D721Med (cell line): Measurements from ENCODE around the gene PDHB.
A peak's percentile ranks its signal among the peaks of the same experiment; 100 is the strongest.
"Not testable (repeated sequence)": the region's sequence is repeated elsewhere in the genome, so short reads cannot be mapped to it uniquely, and the experiment has no call there.

Experiments used
- DNase-seq: peaks from one replicate; pipeline ENCODE4 v3.0.0; 2011; ENCODE audit warnings: low spot score; ENCODE audit not compliant: insufficient read length
- FAIRE-seq: peaks from 2 replicates; lab custom pipeline; 2011; peaks lifted over from hg19 to GRCh38; lab: Jason Lieb, UNC
- TF ChIP-seq, protein P1 (sequence below): IDR thresholded peaks from 2 replicates; pipeline ENCODE4 v1.5.1; 2012; ENCODE audit warnings: mild to moderate bottlenecking, control low read depth; ENCODE audit not compliant: insufficient read depth; ENCODE audit errors: missing control alignments

PDHB gene

DNA sequence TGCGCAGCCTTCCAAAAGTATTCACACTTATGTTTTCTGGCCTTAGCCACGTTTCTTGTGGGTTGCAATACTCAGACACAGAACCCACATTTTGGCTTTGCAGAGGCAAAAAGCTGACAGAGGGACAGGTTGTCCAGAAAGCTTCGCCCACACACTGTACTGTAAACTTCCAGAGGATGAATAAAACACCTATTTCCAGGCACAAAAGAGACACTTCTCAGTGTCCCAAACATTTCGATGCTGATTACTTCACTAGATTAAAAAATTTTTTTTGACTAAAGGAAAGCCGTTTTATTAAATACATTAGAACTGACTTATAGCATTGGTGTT is 30.3 kb upstream of the PDHB start:
- FAIRE-seq, result no peak
- TF ChIP-seq, protein P1, sequence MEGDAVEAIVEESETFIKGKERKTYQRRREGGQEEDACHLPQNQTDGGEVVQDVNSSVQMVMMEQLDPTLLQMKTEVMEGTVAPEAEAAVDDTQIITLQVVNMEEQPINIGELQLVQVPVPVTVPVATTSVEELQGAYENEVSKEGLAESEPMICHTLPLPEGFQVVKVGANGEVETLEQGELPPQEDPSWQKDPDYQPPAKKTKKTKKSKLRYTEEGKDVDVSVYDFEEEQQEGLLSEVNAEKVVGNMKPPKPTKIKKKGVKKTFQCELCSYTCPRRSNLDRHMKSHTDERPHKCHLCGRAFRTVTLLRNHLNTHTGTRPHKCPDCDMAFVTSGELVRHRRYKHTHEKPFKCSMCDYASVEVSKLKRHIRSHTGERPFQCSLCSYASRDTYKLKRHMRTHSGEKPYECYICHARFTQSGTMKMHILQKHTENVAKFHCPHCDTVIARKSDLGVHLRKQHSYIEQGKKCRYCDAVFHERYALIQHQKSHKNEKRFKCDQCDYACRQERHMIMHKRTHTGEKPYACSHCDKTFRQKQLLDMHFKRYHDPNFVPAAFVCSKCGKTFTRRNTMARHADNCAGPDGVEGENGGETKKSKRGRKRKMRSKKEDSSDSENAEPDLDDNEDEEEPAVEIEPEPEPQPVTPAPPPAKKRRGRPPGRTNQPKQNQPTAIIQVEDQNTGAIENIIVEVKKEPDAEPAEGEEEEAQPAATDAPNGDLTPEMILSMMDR, result no peak
- DNase-seq, result no peak

DNA sequence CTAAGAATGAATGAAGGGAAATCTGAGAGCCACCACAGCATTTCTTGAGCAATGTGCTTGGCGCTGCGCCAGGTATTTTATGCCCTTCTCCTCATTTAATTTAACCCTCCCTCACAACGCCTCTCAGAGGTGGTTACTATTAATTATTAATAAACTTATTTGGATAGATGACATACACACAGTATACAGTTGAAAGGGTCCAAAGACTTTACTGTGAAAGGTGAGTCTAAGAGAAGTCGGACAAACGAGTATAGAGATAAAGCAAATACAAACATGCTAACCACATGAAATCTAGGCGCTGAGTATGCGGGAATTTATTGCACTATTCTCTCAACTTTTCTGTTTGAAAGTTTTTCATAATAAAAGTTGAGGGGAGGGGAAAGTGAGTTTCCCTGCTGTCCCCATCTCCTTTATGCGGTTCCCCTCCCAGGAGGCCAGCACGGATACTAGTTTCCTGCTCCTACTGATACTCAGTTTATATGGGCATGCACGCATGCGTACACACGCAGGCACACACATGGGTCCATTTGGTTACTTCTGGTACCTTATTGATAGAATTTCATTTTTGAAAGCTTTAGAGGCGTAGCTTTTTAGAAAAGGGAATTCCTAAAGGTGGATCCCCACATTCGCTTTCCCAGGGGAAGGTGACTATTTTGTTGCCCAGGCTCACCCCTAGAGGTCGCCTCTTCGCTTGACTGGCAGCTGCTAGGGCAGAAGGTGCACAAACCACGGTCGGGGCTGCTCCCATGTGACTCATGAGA is 29.7 kb upstream of the PDHB start:
- FAIRE-seq (no peak), DNase-seq (peak; percentile 59)
- TF ChIP-seq, protein P1, result peak; percentile 73

DNA sequence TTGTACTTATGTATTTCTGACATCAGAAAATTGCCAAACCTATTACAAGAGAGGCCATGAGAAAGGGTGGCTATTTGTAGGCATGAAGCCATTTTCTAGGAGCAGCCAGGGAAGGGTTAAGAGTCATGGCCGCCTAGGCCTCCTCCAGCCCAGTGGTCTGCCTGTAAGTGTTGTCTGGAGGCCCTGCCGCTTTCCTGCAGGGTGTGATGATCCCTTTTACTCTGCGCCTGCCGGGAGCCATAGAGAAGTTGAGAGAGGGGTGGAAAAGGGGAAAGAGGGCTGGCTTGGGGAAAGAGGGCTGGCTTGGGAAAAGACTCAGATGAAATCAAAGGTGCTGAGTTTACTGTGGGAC is 29.2 kb upstream of the PDHB start:
- TF ChIP-seq, protein P1, result no peak
- DNase-seq, result no peak
- no peak for FAIRE-seq

DNA sequence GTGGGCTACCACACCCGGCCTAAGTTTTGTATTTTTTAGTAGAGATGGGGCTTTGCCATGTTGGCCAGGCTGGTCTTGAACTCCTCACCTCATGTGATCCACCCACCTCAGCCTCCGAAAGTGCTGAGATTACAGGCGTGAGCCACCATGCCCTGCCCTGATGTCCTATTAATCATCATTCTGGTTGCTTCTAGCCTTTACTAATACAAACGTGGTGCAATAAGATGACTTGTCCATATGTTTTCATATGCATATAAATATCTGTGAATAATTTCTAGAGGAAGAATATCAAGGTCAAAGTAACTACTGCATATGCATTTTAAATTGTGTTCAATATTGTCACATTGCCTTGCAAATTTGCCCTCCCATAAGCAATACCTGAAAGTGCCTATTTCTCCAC is 25.5 kb upstream of the PDHB start:
- no peak for FAIRE-seq
- DNase-seq, result no peak
- TF ChIP-seq, protein P1, result no peak

DNA sequence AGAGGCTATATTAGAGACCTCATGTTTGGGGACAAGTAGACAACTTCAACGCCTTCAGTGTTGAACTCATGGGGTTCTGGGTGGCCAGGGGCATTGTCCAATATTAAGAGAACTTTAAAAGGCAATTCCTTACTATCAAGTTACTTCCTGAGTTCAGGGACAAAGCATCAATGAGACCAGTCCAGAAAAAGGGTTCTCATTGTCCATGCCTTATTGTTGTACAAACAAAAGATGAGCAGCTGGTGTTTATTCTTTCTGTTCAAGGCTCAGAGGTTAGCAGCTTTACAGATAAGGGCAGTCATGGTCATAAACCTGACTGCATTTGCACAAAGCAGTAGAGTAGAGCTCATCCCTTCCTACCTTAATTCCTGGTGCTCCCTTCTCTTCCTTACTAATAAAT is 18.5 kb upstream of the PDHB start:
- DNase-seq, result no peak

DNA sequence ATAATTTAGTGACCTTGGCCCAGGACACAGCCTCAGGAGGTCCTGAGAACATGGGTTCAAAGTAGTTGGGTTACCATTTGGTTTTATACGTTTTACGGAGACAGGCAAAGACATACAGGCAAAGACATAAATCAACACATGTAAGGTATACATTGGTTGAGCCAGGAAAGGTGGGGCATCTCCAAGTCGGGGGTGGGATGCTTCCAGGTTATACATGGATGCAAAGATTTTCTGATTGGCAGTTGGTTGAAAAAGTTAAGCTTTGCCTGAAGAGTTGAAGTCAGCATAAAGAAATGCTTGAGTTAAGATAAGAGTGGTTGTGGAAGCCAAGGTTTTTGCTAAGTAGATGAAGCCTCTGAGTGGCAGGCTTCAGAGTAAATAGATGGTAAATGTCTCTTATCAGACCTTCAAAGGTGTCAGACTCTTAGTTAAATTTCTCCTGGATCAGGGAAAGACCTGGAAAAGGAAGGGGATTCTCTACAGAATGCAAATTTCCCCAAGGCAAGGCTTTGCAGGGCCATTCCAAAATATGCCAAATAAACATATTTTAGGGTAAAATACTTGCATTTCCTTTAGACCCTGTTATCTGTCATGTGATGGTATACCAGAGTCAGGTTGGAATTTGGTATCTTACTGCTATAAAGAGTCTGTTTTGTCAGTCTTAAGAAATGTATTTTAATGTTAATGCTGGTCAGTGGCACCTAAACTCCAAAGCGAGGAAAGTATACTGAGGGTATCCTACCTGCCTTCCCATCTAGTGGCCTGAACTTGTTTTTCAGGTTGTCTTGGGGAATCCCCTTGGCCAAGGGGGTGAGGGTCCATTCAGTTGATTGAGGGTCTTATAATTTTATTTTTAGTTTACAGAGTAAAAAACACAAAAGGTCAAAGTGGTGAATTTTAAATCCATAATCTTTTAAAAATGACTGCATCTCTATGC is 8.2 kb upstream of the PDHB start:
- FAIRE-seq (no peak), DNase-seq (no peak)
- TF ChIP-seq, protein P1, result no peak

More for the DNA sequence above, 18.5 kb upstream of the PDHB start:
- no peak for FAIRE-seq
- TF ChIP-seq, protein P1, result no peak

DNA sequence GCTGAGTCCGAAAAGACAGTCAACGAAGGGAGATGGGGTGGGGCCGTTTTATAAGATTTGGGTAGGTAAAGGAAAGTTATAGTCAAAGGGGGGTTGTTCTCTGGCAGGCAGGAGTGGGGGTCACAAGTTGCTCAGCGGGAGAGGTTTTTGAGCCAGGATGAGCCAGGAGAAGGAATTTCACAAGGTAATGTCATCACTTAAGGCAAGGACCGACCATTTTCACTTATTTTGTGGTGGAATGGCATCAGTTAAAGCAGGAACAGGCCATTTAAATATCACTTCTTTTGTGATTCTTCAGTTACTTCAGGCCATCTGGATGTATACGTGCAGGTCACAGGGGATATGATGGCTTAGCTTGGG is 7.3 kb upstream of the PDHB start:
- FAIRE-seq, DNase-seq: not testable (repeated sequence)

DNA sequence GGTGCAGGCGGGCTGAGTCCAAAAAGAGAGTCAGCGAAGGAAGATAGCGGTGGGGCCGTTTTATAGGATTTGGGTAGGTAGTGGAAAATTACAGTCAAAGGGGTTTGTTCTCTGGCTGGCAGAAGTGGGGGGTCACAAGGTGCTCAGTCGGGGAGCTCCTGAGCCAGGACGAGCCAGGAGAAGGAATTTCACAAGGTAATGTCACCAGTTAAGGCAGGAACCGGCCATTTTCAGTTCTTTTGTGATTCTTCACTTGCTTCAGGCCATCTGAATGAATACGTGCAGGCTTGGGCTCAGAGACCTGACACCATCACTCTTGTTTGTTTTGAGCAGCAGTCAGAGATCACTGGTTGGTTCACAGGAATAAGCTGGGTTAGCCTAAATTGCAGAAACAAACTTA is 3.6 kb upstream of the PDHB start:
- FAIRE-seq, DNase-seq: not testable (repeated sequence)
